Measurements from ENCODE around the gene METTL13. TPM values are rescaled to one million over a fixed set of nuclear protein-coding genes. Genes with fewer than 3 reads are reported as not detected.

METTL13 gene
- polyA plus RNA-seq, 3 donors: 8.8 to 18.5 (median 16.0) TPM

- no peaks in the 10 kb centered on the region for H3K27me3 ChIP-seq (ENCODE audit: control insufficient read depth in 2 of 2, insufficient read depth in 2 of 2, low read length in 2 of 2)
- no peak for TF ChIP-seq CTCF (IDR thresholded peaks at IDR 0.05)
- WGBS (ENCODE audit: insufficient coverage): no CpG with 5 or more reads among the region's 2 CpGs
- no peak overlapping the region for H3K27ac ChIP-seq (ENCODE audit: low read depth in 1 of 2, low read length in 2 of 2)
- H3K27ac Mint-ChIP-seq: no peak overlapping the region
- no peaks in the 10 kb centered on the region for H4K20me1 ChIP-seq (ENCODE audit: insufficient read depth, low read length)
- no peaks in the 10 kb centered on the region for H3K36me3 ChIP-seq (replicated peaks in 1 of 2; ENCODE audit: control insufficient read depth in 1 of 2, insufficient read depth in 2 of 2, low read length in 2 of 2)
- H2AFZ ChIP-seq (ENCODE audit: insufficient read depth, low read depth, low read length, poor library complexity, severe bottlenecking): no peak overlapping the region
- H3K36me3 Mint-ChIP-seq: no peaks in the 10 kb centered on the region
- peaks cover 0 to 4% (median 0%) of the 10 kb centered on the region in 3 donors for H3K27me3 Mint-ChIP-seq (ENCODE audit: low read depth in 3 of 3)
- no peak overlapping the region for H3K4me2 ChIP-seq (replicated peaks; ENCODE audit: extremely low read depth, low read length, poor library complexity, severe bottlenecking)
- H3K9me3 ChIP-seq (replicated peaks in 1 of 2; ENCODE audit: control insufficient read depth in 1 of 2, insufficient read depth in 1 of 2, low read length in 2 of 2): no peaks in the 10 kb centered on the region
- no peak overlapping the region for H3K9ac ChIP-seq (ENCODE audit: insufficient read depth, low read length, poor library complexity, severe bottlenecking)
- H3K4me1 ChIP-seq (ENCODE audit: control insufficient read depth in 1 of 2, insufficient read depth in 2 of 2, low read length in 2 of 2): peaks cover 0 to 2% of the 10 kb centered on the region in 2 donors
- peaks cover 0 to 2% (median 0%) of the 10 kb centered on the region in 7 donors for H3K9me3 Mint-ChIP-seq
- H3K4me1 Mint-ChIP-seq: peaks cover 25% of the 10 kb centered on the region
- H3K4me3 Mint-ChIP-seq: no peak overlapping the region
- DNase-seq: no peak
- no peak overlapping the region for H3K4me3 ChIP-seq (replicated peaks in 1 of 3; ENCODE audit: low read depth in 2 of 3, low read length in 3 of 3)
- intact Hi-C loops (cut with micrococcal nuclease): loop anchor here (10.0 kb wide), 1 partner anchor 175 kb away; no protein-coding TSS in a partner anchor
- no peaks in the 10 kb centered on the region for H3K79me2 ChIP-seq (ENCODE audit: insufficient read depth, low read length)
These were observed 28.4 kb downstream of the METTL13 start for GRCh38 chr1:171809834-171810233.

GRCh38 chr1:171811672-171812071 is 30.2 kb downstream of the METTL13 start:
- H3K36me3 Mint-ChIP-seq: no peaks in the 10 kb centered on the region
- Histone ChIP-seq H3K36me3 (replicated peaks in 1 of 2; ENCODE audit: control insufficient read depth in 1 of 2, insufficient read depth in 2 of 2, low read length in 2 of 2) (no peaks in the 10 kb centered on the region), H3K9ac (ENCODE audit: insufficient read depth, low read length, poor library complexity, severe bottlenecking) (no peak overlapping the region), H3K79me2 (ENCODE audit: insufficient read depth, low read length) (no peaks in the 10 kb centered on the region), H3K4me2 (replicated peaks; ENCODE audit: extremely low read depth, low read length, poor library complexity, severe bottlenecking) (no peak overlapping the region), H4K20me1 (ENCODE audit: insufficient read depth, low read length) (no peaks in the 10 kb centered on the region), H3K27me3 (ENCODE audit: control insufficient read depth in 2 of 2, insufficient read depth in 2 of 2, low read length in 2 of 2) (no peaks in the 10 kb centered on the region), H3K27ac (ENCODE audit: low read depth in 1 of 2, low read length in 2 of 2) (no peak overlapping the region), H3K9me3 (replicated peaks in 1 of 2; ENCODE audit: control insufficient read depth in 1 of 2, insufficient read depth in 1 of 2, low read length in 2 of 2) (no peaks in the 10 kb centered on the region), H2AFZ (ENCODE audit: insufficient read depth, low read depth, low read length, poor library complexity, severe bottlenecking) (no peak overlapping the region), H3K4me1 (ENCODE audit: control insufficient read depth in 1 of 2, insufficient read depth in 2 of 2, low read length in 2 of 2) (no peaks in the 10 kb centered on the region), H3K4me3 (replicated peaks in 1 of 3; ENCODE audit: low read depth in 2 of 3, low read length in 3 of 3) (no peak overlapping the region)
- H3K4me1 Mint-ChIP-seq: peaks cover 10% of the 10 kb centered on the region
- H3K27me3 Mint-ChIP-seq (ENCODE audit: low read depth in 3 of 3): peaks cover 0 to 2% (median 0%) of the 10 kb centered on the region in 3 donors
- no peak overlapping the region for H3K27ac Mint-ChIP-seq
- no peak for TF ChIP-seq CTCF (IDR thresholded peaks at IDR 0.05)
- H3K4me3 Mint-ChIP-seq: no peak overlapping the region
- peaks cover 0 to 1% (median 0%) of the 10 kb centered on the region in 7 donors for H3K9me3 Mint-ChIP-seq
- DNase-seq: no peak
- intact Hi-C loops (cut with micrococcal nuclease): no loop called here

All from CD14-positive monocyte (primary cell).